GM19043 (cell line): Measurements from ENCODE around the gene LMO7.
"Not testable (repeated sequence)": the region's sequence is repeated elsewhere in the genome, so short reads cannot be mapped to it uniquely, and the experiment has no call there.

Source experiments
- ATAC-seq: cut with Tn5 transposase; IDR thresholded peaks from one replicate; pipeline ENCODE4 v1.9.1; 2021; ENCODE audit warnings: low read depth; ENCODE audit not compliant: unreplicated experiment

LMO7 gene

DNA sequence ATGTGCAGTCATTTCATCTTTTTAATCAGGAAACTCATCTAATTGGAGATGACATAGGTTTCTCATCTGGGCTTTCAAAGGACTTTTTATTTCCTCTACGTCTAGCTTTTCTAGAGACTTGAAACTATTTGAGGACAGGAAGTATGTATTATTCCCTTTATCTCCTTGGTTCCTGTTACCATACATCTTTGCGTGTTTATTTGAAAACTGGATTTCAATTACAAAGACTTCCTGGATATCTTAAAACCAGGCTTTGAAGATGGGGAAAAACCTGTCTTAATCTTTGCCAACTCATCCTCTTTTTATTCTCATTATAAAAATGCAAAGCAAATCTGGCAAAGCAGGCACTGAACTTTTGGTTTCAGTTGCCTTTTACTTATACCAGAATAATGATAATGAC, 130.5 kb downstream of the LMO7 start:
- no peak for ATAC-seq

GRCh38 chr13:75769141-75769905, 133.2 kb downstream of the LMO7 start:
- ATAC-seq: no peak

- no peak for ATAC-seq
These were observed 134.0 kb downstream of the LMO7 start for GRCh38 chr13:75770164-75770563.

GRCh38 chr13:75770592-75771011, 134.5 kb downstream of the LMO7 start:
- no peak for ATAC-seq

DNA sequence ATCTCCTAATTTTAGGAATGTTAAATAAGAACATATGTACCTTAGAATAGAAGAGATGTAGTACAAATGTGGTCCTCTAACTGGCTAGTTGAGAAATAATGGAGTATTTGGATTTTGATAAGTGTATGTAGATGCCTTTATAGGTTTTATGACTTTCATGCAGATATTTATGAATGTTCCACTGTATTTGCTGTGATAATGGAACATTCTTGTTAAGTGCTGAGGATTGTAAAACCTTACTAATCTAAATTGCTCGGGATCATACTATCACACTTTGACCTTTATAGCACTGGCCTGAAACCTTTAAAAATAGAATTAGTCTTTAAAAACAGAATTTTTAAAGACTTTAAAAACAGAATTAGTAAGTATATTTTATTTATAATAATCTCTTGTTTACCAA, 135.1 kb downstream of the LMO7 start:
- no peak for ATAC-seq

- ATAC-seq: no peak
These were observed 135.7 kb downstream of the LMO7 start for GRCh38 chr13:75771818-75772217.

GRCh38 chr13:75774176-75774575, 138.0 kb downstream of the LMO7 start:
- ATAC-seq: no peak

- no peak for ATAC-seq
These were observed 140.4 kb downstream of the LMO7 start for GRCh38 chr13:75776550-75776949.

GRCh38 chr13:75779393-75779792, 143.3 kb downstream of the LMO7 start:
- no peak for ATAC-seq

GRCh38 chr13:75780103-75780502, 144.0 kb downstream of the LMO7 start:
- not testable (repeated sequence) for ATAC-seq

DNA sequence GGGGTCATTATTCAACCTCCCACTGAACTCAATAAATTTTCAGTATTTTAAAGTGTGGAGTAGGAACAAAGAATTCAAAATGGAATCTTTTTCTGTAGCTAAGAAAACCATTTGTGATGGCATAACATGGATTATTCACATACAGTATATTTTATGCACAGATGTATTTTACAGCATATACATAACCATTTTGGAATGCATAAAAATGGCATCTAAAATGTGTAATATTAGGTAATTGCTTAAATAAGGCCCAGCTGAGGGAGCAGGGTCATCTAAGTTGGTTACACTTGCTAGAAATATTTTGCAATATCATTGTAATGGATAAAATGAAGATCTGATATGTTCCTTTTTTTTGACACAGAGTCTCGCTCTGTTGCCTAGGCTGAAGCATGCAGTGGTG, 146.9 kb downstream of the LMO7 start:
- no peak for ATAC-seq

- ATAC-seq: no peak
These were observed 147.9 kb downstream of the LMO7 start for GRCh38 chr13:75784003-75784402.

DNA sequence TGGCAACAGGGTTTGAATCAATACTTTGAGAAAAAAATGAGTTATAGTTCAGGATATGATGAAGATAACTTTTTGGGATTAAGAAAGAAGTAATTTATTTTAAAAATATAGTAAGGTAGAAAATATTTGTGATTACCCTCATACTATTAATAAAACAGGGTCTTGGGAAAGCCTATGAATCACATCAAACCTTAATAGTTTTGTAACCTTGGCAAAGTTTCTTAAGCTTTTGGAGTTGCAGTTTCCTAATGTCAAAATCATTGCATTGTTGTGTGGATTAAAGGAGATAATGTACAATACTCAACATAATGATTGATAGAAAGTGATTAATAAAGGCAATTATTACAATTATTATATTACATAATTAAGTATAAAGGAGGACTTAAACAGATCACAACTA, 149.0 kb downstream of the LMO7 start:
- no peak for ATAC-seq

GRCh38 chr13:75787249-75787928, 151.3 kb downstream of the LMO7 start:
- no peak for ATAC-seq

DNA sequence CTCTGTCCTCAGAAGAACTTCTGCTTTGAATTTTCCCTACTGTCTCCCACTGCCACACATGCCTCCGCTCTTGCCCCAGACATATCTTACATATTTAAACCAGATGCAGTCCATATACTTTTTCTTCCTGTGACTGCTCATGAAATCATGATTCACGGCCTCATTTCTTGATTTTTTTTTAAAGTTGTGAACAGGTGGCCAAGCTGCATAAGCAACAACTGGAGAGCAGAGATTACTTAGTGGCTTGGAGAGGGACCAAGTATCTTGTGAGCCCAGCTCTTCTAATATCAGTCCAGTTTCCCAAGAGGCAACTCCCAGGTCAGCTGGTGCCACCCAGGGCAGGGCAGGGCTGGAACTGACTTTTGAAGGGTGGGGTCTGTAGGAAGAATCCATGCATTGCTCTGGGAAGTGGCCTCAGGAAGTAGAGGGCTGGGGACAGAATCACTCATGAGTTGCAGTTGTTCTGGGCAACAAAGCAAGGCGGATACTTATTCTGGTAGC, 152.4 kb downstream of the LMO7 start:
- no peak for ATAC-seq

GRCh38 chr13:75789451-75790197, 153.5 kb downstream of the LMO7 start:
- ATAC-seq: no peak

DNA sequence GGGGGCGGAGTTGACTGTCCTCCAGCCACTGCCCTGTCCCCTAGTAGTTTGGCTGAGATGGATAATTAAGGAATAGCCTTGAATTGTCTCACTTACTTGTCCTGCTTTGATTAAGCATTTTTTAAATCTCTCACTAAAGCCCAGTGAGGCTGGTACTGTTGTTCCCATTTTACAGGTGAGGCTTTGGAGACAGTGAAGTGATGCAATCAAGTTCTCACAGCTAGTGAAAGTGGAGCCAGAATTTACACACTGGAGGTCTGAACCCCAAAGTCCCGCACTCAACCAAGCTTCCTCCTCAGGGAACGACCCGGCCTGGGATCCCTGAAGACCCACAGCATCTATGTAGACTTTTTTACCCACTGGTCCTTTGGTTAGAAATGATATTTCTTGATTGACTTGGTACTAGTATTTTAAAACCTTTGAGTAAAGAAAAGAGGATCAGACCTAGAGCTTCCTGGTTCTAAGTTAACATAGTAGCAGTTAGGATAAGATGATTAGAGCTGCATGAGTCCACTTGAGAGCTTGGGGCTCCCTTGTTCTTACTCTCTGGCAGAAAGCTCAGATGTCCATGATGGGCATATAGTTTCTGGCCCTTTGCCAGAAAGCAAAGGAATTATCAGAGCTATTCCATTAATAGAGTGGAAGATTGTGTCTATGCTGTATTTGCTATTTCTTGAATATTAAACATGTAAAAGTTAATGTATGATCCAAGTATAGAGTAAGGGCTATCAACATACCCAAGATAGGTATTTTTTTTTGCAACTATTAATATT, 154.3 kb downstream of the LMO7 start:
- no peak for ATAC-seq

DNA sequence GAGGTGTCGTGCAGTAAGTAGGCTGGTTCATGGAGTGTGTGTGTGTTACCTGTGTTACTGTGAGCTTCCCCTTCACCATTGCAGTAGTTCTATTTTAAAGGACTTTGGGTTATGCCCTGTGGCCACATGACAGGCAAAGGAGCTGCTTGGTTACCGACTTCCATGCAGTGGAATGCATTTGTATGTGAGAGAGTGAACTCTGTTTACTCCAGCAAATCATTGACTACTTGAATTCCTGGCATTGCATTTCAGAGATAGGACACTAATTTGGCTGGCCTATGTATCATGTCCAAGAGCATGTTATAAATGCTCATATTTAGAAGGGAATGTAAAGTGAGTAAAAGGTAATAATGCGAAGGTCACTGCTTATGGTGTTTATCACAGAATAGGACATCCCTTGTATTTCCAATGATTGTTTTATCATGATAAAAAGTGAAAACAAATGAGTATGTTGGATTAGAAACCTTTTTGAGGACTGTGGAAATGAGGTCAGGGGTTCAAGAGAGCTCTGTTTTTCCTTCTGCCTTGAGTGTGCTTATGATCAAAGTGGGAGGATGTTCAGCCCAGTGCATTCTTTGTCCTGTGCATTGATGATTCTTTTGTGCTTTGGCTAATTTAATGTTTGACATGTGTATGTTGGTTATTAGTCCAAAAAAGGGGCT, 156.5 kb downstream of the LMO7 start:
- ATAC-seq: no peak

GRCh38 chr13:75793188-75793567, 157.0 kb downstream of the LMO7 start:
- ATAC-seq: not testable (repeated sequence)

DNA sequence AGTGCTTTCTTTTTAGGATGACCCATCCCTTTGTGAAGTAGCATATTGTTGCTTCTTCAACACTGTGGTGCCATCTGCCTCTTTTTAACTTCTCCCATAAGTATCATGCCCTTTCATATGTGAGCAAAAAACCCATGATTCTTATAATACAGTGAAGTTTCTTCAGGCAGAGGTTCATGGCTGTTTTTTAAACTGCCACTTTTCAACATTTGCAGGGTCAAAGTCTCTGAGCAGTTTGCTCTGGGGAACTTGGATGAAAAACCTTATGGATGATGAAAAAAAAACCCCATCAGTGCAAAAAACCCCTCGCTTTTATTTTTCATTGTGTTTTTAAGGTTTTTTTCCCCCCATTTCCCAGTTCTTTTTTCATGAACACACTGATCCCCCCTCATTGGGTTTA, 158.5 kb downstream of the LMO7 start:
- ATAC-seq: no peak
